Activated B cell treated with CpG ODN at 0.5 μM for 24 hours (primary cell): ENCODE data around the gene ADRA2B. TPM values are rescaled to one million over a fixed set of nuclear protein-coding genes. Genes with fewer than 3 reads are reported as not detected.

ENCODE experiments used
- ATAC-seq: fragments of 200-7000 bp; cut with Tn5 transposase; one replicate; pipeline ENCODE4 v1.10.0; 2021; ENCODE audit warnings: low read depth, mild to moderate bottlenecking, moderate library complexity
- CTCF ChIA-PET: fragments of 350-600 bp; sonication (Branson Sonifier 250); formaldehyde crosslinking; loops from one replicate; lab custom pipeline; 2021; ENCODE audit warnings: antibody characterized with exemption; lab: Charles Lee
- POLR2A ChIA-PET: fragments of 350-600 bp; sonication (Branson Sonifier 250); formaldehyde crosslinking; loops from one replicate; lab custom pipeline; 2021; ENCODE audit warnings: antibody characterized with exemption; lab: Charles Lee
- DNase-seq: peaks from one replicate; pipeline ENCODE4 v3.0.0; 2022
- H3K27ac Mint-ChIP-seq: one replicate; pipeline ENCODE4 v1.8.0; 2020; ENCODE audit warnings: mixed read lengths
- H3K27me3 Mint-ChIP-seq: one replicate; pipeline ENCODE4 v1.8.0; 2021; ENCODE audit warnings: mixed read lengths
- H3K36me3 Mint-ChIP-seq: one replicate; pipeline ENCODE4 v1.8.0; 2021; ENCODE audit warnings: low read depth, mixed read lengths
- H3K4me1 Mint-ChIP-seq: one replicate; pipeline ENCODE4 v1.8.0; 2021; ENCODE audit warnings: mixed read lengths
- H3K4me3 Mint-ChIP-seq: one replicate; pipeline ENCODE4 v1.8.0; 2020; ENCODE audit warnings: mild to moderate bottlenecking, mixed read lengths
- H3K9me3 Mint-ChIP-seq: one replicate; pipeline ENCODE4 v1.8.0; 2020; ENCODE audit warnings: mixed read lengths
- intact Hi-C: fragments of 100-400 bp; cut with micrococcal nuclease; formaldehyde crosslinking; loops from one replicate; pipeline ENCODE4 v1.15.1; 2024
- total RNA-seq: library from RNA; stranded (reverse); gene quantifications from 2 replicates; pipeline ENCODE4 v1.2.3, GENCODE V29; 2022
- TF ChIP-seq, protein P1 (sequence below): fragments of 200-600 bp; IDR thresholded peaks from one replicate; pipeline ENCODE4 v1.8.0; 2022; ENCODE audit warnings: antibody characterized with exemption, mild to moderate bottlenecking

ADRA2B gene
- total RNA-seq, 1 donor from 2014 or later = 0.11 TPM

DNA sequence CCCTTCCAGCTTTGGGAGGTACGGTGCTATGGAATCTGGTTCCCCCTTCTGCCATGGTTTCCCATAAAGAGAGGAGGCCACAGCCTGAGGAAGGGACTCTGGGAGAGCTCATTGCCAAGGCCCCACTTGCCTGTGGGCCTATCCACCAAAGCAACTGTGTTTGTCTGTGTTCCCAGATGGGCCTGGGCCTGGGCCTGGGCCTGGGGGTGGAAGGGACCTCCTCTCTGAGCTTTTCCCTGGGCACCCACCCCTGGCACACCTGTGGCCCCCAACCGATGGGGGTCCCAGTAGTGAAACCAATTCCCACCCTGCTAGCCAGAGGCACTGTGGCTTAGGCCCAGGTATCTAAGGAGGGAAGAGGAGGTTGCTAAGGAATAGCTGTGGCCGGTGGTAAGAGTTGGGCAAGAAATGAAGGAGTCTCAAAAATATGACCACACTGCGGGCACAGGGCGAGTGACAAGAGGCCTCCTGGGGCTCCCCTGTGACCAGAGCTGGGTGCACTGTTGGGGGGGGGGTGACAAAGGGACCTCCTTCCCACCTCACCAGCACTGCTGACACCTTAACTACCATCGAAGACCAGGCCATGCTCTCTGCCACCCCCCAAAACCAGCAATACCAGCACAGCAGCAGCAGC lies 33.8 kb upstream of the ADRA2B start:
- peaks cover 55% of the 10 kb centered on the region for H3K4me1 Mint-ChIP-seq
- H3K36me3 Mint-ChIP-seq = no peaks in the 10 kb centered on the region
- DNase-seq (peak; percentile 15), ATAC-seq (no peak)
- H3K9me3 Mint-ChIP-seq = no peaks in the 10 kb centered on the region
- no peaks in the 10 kb centered on the region for H3K27me3 Mint-ChIP-seq
- H3K27ac Mint-ChIP-seq = peak overlapping the region; percentile 35
- CTCF ChIA-PET = interaction anchor here (1.2 to 5.3 kb wide), 2 partner anchors 11 to 25 kb away, joined by 3 to 40 read pairs; no protein-coding TSS in a partner anchor
- intact Hi-C loops = no loop called here
- POLR2A ChIA-PET = interaction anchor here (0.7 to 14.1 kb wide), 5 partner anchors 8 to 137 kb away, joined by 3 to 534 read pairs (median 15); no protein-coding TSS in a partner anchor
- H3K4me3 Mint-ChIP-seq = no peak overlapping the region
- TF ChIP-seq, protein P1, sequence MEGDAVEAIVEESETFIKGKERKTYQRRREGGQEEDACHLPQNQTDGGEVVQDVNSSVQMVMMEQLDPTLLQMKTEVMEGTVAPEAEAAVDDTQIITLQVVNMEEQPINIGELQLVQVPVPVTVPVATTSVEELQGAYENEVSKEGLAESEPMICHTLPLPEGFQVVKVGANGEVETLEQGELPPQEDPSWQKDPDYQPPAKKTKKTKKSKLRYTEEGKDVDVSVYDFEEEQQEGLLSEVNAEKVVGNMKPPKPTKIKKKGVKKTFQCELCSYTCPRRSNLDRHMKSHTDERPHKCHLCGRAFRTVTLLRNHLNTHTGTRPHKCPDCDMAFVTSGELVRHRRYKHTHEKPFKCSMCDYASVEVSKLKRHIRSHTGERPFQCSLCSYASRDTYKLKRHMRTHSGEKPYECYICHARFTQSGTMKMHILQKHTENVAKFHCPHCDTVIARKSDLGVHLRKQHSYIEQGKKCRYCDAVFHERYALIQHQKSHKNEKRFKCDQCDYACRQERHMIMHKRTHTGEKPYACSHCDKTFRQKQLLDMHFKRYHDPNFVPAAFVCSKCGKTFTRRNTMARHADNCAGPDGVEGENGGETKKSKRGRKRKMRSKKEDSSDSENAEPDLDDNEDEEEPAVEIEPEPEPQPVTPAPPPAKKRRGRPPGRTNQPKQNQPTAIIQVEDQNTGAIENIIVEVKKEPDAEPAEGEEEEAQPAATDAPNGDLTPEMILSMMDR = no peak

DNA sequence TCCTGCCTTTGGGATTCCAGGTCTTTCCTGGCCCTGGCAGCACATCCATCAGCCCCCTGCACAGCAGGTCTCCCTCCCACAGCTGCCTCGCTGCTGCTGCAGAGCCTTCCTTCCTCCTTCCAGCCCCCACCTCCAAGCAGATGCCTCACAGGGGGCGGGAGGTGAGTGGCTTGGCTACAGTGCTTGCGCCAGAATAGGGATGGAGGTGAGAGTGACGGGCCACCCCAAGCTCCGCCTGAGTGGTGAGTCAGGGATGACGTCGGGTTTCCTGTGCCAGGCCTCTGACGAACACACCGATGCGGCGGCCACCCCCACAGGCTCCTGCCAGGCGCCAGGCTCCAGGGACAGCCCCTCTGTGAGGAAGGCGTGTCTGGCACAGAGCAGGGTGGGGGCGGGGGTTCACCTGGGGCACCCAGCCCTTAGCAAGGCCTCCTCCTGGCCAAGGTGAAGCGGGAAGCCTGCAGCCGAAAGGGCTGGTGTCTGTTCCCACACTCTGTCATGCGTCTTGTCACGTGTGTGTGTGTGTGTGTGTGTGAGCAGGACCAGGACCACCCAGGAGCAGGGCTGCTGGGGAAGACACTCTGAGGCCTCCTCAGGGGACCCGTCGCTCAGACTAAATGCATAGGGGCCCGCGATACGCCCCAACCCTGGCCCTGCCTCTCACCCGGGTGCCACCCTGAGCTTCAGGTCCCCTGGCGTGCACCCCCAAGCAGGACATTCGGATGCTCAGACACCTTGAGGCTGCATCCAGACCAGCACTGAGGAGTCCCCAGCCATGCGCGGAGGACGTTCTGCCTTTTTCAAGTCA lies 32.2 kb upstream of the ADRA2B start:
- CTCF ChIA-PET = interaction anchor here (2.7 to 5.3 kb wide), 3 partner anchors 10 to 26 kb away, joined by 18 to 40 read pairs (median 21); partner anchors contain the start of gene ASTL
- DNase-seq = peak; percentile 86
- Mint-ChIP-seq H3K4me1 (peaks cover 64% of the 10 kb centered on the region), H3K27me3 (no peaks in the 10 kb centered on the region), H3K4me3 (peak overlapping the region; percentile 81), H3K36me3 (peaks cover 11% of the 10 kb centered on the region), H3K9me3 (no peaks in the 10 kb centered on the region), H3K27ac (peak overlapping the region; percentile 98)
- TF ChIP-seq, protein P1 = no peak
- POLR2A ChIA-PET = interaction anchor here (0.6 to 14.1 kb wide), 12 partner anchors 10 to 709 kb away, joined by 3 to 534 read pairs (median 5); partner anchors contain the start of genes ASTL, CIAO1, STARD7 and TMEM127
- peak; percentile 56 for ATAC-seq
- intact Hi-C loops = loop anchor here (1.0 to 5.0 kb wide), 4 partner anchors 9 to 668 kb away; partner anchors contain the start of genes ARID5A and CNNM3

DNA sequence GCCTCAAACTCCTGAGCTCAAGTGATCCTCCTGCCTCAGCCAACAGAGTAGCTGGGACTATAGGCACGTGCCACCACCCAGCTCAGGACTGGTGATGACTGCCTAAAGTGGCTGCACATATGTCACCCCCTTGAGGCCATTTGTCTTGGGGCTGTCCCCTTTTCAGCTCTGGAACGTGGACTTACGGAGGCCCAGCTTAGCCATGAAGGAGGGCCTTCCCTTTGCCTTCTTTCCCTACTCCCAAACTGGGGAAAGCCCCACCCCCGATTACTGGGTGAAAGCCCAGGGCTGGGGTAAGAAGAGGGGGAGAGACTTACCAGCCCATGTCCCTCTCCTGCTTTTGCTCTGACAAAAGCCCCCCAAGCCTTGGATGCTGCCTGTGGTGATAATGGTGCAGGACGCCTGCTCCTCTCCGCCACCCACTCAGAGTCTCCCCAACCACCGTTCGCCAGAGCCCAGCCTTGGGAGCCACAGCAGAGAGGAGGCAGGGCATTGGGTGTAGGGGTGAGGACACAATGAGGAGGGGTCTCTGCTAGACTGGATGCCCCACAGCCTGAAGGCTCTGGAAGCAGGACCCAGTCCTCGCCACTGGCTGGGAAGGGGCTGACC lies 31.3 kb upstream of the ADRA2B start:
- ChIA-PET CTCF (interaction anchor here (1.3 to 5.3 kb wide), 5 partner anchors 10 to 27 kb away, joined by 5 to 40 read pairs (median 18); partner anchors contain the start of gene ASTL), POLR2A (interaction anchor here (0.9 to 14.1 kb wide), 12 partner anchors 9 to 710 kb away, joined by 3 to 534 read pairs (median 5); partner anchors contain the start of genes ASTL, CIAO1, STARD7 and TMEM127)
- Mint-ChIP-seq H3K27me3 (no peaks in the 10 kb centered on the region), H3K36me3 (peaks cover 19% of the 10 kb centered on the region), H3K27ac (peak overlapping the region; percentile 98), H3K4me1 (peaks cover 70% of the 10 kb centered on the region), H3K9me3 (no peaks in the 10 kb centered on the region), H3K4me3 (peak overlapping the region; percentile 44)
- intact Hi-C loops = loop anchor here (1.0 to 5.0 kb wide), 4 partner anchors 10 to 669 kb away; partner anchors contain the start of genes ARID5A and CNNM3
- DNase-seq (peak; percentile 20), ATAC-seq (no peak)
- TF ChIP-seq, protein P1 = no peak

DNA sequence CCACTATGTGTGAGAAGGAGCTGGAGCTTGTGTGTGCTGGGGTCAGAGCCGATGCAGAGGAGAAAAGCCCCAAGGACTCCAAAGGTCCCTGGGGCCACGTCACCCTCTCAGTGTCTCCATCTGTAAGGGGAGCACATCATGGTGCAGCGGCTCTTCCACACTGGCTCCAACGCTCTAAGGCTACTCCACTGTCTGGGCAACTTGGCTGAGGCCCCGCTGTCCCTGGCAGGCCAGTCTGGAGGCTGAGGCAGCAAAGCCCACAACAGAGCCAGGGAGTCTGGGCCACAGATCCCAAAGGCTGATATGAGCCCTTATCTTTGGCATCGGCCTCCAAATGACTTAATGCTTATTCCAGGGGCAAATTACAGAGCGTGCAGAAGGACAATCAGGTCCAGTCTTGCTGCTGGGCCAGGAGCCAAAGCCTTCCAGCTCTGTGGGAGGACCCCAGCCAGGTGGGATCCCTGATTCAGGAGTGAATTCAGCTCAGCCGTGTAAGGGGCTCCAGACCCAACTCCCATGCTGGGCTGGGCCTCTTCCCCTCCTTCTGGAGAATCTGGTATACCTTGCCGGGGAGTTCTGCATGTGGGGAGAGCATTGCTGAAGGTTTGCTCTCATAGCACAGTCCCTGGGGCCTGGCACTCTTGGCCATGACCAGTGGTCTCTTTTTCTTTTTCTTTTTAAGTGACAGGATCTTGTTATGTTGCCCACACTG lies 30.7 kb upstream of the ADRA2B start:
- CTCF ChIA-PET = interaction anchor here (0.7 to 4.7 kb wide), 5 partner anchors 9 to 27 kb away, joined by 3 to 21 read pairs (median 14); partner anchors contain the start of gene ASTL
- Mint-ChIP-seq H3K36me3 (peaks cover 25% of the 10 kb centered on the region), H3K9me3 (no peaks in the 10 kb centered on the region), H3K27ac (peak overlapping the region; percentile 98), H3K27me3 (no peaks in the 10 kb centered on the region), H3K4me3 (peak overlapping the region; percentile 85), H3K4me1 (peaks cover 73% of the 10 kb centered on the region)
- DNase-seq (no peak), ATAC-seq (no peak)
- TF ChIP-seq, protein P1 = no peak
- intact Hi-C loops = loop anchor here (1.0 to 5.0 kb wide), 4 partner anchors 17 to 390 kb away; partner anchors contain the start of genes ARID5A and STARD7
- POLR2A ChIA-PET = interaction anchor here (1.0 to 14.1 kb wide), 13 partner anchors 8 to 710 kb away, joined by 3 to 534 read pairs (median 7); partner anchors contain the start of genes ASTL, CIAO1, STARD7 and TMEM127
